Esophagus muscularis mucosa (tissue), 4 donors: ENCODE results near the gene VKORC1L1. TPM values are rescaled to one million over a fixed set of nuclear protein-coding genes. Genes with fewer than 3 reads are reported as not detected.

Experiments
- DNase-seq: peaks from one replicate; pipeline ENCODE4 v3.0.0-alpha.2; 2017; ENCODE audit errors: extremely low spot score
- H3K27ac ChIP-seq, 4 donors: fragments of 200-600 bp; sonication (generic); replicated peaks in 1 of 4; 1 replicate in 3 of 4; 2 replicates in 1 of 4; pipeline ENCODE4 v1.5.1; 2016 to 2019; ENCODE audit warnings: mild to moderate bottlenecking in 1 of 4
- H3K27me3 ChIP-seq, 4 donors: fragments of 200-600 bp; sonication (generic); one replicate each; pipeline versions ENCODE4 v1.5.1 to v1.6.0; 2016 to 2019
- H3K36me3 ChIP-seq, 4 donors: fragments of 200-600 bp; sonication (generic); one replicate each; pipeline ENCODE4 v1.5.1; 2016 to 2019
- H3K4me1 ChIP-seq, 4 donors: fragments of 200-600 bp; sonication (generic); one replicate each; pipeline ENCODE4 v1.5.1; 2016 to 2019
- H3K4me3 ChIP-seq, 4 donors: fragments of 200-600 bp; sonication (generic); 1 replicate in 2 of 4; 2 replicates in 2 of 4; pipeline ENCODE4 v1.5.1; 2016 to 2019; ENCODE audit warnings: mild to moderate bottlenecking in 4 of 4, moderate library complexity in 1 of 4
- H3K9me3 ChIP-seq, 4 donors: fragments of 200-600 bp; sonication (generic); 1 replicate in 3 of 4; 2 replicates in 1 of 4; pipeline ENCODE4 v1.5.1; 2016 to 2019
- CTCF ChIP-seq, 3 experiments: fragments of 200-600 bp in 2 of 3; fragments of 450-650 bp in 1 of 3; sonication (generic) in 2 of 3; IDR thresholded peaks; one replicate each; pipeline ENCODE4 v1.5.1; 2017 to 2019; ENCODE audit warnings: antibody characterized with exemption in 3 of 3, mild to moderate bottlenecking in 2 of 3, moderate library complexity in 1 of 3
- EP300 ChIP-seq: sonication (generic); formaldehyde crosslinking; IDR thresholded peaks from one replicate; pipeline ENCODE4 v1.6.1; 2017; ENCODE audit warnings: antibody characterized with exemption
- POLR2A ChIP-seq: fragments of 450-650 bp; IDR thresholded peaks from one replicate; pipeline ENCODE4 v1.6.1; 2017; ENCODE audit warnings: antibody characterized with exemption, moderate library complexity, mild to moderate bottlenecking, low read depth
- POLR2AphosphoS5 ChIP-seq, 2 donors: sonication (generic); formaldehyde crosslinking; IDR thresholded peaks; one replicate each; pipeline ENCODE4 v1.6.1; 2017; ENCODE audit warnings: antibody characterized with exemption in 2 of 2
- WGBS: methylation state at CpG from one replicate; pipeline ENCODE4 v1.1.5; 2018; 5-methylcytosine and 5-hydroxymethylcytosine counted together
- intact Hi-C: fragments of 100-400 bp; cut with DNase I; formaldehyde crosslinking; loops from one replicate; pipeline ENCODE4 v1.15.1; 2023
- total RNA-seq, 4 donors: library from RNA; depleted of rRNA; stranded (reverse); fragments of >200 nt; gene quantifications; one replicate each; pipeline versions ENCODE4 v1.1.0 to v1.2.1, GENCODE V29; 2016

Gene VKORC1L1
- total RNA-seq, 4 donors from 2014 or later: 23.7 to 30.1 (median 26.1) TPM

GRCh38 chr7:65967361-65968155 is 94.7 kb downstream of the VKORC1L1 start:
- TF ChIP-seq POLR2AphosphoS5 (IDR thresholded peaks at IDR 0.05) (no peak), CTCF (IDR thresholded peaks at IDR 0.05) (no peak), EP300 (no peak), POLR2A (no peak)
- no peak overlapping the region for H3K27ac ChIP-seq
- no peaks in the 10 kb centered on the region for H3K27me3 ChIP-seq
- H3K9me3 ChIP-seq: no peaks in the 10 kb centered on the region
- H3K4me3 ChIP-seq: no peak overlapping the region
- peaks cover 83 to 100% (median 99%) of the 10 kb centered on the region in 4 donors for H3K36me3 ChIP-seq
- 87% methylated on average over 17 of the region's 17 CpGs for WGBS
- intact Hi-C loops: no loop called here
- H3K4me1 ChIP-seq: no peaks in the 10 kb centered on the region
- no peak for DNase-seq

DNA sequence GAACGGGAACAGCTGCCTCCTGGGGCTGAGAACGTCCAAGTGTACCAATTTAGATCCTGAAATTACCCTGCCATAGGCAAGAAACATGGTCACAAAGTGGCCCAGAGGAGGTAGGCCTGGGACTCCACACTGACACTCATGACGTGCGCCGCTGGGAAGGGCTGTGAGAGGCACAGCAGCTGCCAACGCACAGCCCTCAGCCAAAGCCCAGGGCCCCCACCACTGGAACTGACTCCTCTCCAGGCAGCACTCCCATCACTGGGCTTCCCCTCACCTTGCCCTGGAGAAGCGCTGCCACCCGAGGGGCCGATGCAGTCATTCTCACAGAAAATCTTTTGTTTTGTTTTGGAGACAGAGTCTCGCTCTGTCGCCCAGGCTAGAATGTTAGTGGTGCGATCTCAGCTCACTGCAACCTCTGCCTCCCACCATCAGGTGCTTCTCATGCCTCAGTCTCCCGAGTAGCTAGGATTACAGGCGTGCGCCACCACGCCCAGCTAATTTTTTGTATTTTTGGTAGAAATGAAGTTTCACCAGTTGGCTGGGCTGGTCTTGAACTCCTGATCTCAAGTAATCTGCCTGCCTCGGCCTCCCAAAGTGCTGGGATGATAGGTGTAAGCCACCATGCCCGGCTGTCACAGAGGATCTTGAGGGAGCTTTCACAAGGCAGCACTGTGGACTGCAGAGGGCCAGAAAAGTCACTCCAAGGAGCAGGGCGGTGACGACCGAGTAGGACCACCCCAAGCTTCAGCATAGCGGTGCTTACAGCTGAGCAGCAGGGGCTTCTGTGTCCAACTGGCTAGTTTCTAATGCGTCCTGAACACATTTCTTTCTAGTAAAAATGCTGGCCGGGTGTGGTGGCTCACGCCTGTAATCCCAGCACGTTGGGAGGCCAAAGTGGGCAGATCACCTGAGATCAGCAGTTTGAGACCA is 95.6 kb downstream of the VKORC1L1 start:
- no peak for DNase-seq
- H3K27me3 ChIP-seq: no peaks in the 10 kb centered on the region
- no peak overlapping the region for H3K4me3 ChIP-seq
- H3K36me3 ChIP-seq: peaks cover 84 to 100% (median 99%) of the 10 kb centered on the region in 4 donors
- WGBS: 93% methylated on average over 26 of the region's 26 CpGs
- TF ChIP-seq EP300 (no peak), POLR2AphosphoS5 (IDR thresholded peaks at IDR 0.05) (no peak), CTCF (IDR thresholded peaks at IDR 0.05) (no peak), POLR2A (no peak)
- intact Hi-C loops: no loop called here
- no peaks in the 10 kb centered on the region for H3K4me1 ChIP-seq
- H3K9me3 ChIP-seq: no peaks in the 10 kb centered on the region
- no peak overlapping the region for H3K27ac ChIP-seq

GRCh38 chr7:65971021-65971420 is 98.1 kb downstream of the VKORC1L1 start:
- 94% methylated on average over 8 of the region's 8 CpGs for WGBS
- H3K4me3 ChIP-seq: no peak overlapping the region
- TF ChIP-seq POLR2AphosphoS5 (IDR thresholded peaks at IDR 0.05): no peak
- TF ChIP-seq CTCF (IDR thresholded peaks at IDR 0.05): no peak
- TF ChIP-seq POLR2A: no peak
- TF ChIP-seq EP300: no peak
- intact Hi-C loops: no loop called here
- H3K4me1 ChIP-seq: no peaks in the 10 kb centered on the region
- peaks cover 80 to 100% (median 100%) of the 10 kb centered on the region in 4 donors for H3K36me3 ChIP-seq
- H3K27me3 ChIP-seq: no peaks in the 10 kb centered on the region
- H3K9me3 ChIP-seq: no peaks in the 10 kb centered on the region
- no peak overlapping the region for H3K27ac ChIP-seq
- DNase-seq: no peak

- H3K27ac ChIP-seq: no peak overlapping the region
- no peak overlapping the region for H3K4me3 ChIP-seq
- peaks cover 60 to 100% (median 91%) of the 10 kb centered on the region in 4 donors for H3K36me3 ChIP-seq
- DNase-seq: no peak
- no peaks in the 10 kb centered on the region for H3K9me3 ChIP-seq
- H3K27me3 ChIP-seq: no peaks in the 10 kb centered on the region
- no peaks in the 10 kb centered on the region for H3K4me1 ChIP-seq
- no peak for TF ChIP-seq CTCF (IDR thresholded peaks at IDR 0.05)
- TF ChIP-seq EP300: no peak
- TF ChIP-seq POLR2AphosphoS5 (IDR thresholded peaks at IDR 0.05): no peak
- TF ChIP-seq POLR2A: no peak
- intact Hi-C loops: no loop called here
- 96% methylated on average over 13 of the region's 13 CpGs for WGBS
Measured at GRCh38 chr7:65972976-65973375, 100.1 kb downstream of the VKORC1L1 start.
